Eye (tissue), 1 donor: ENCODE results near the gene FLNC.

Experiments
- DNase-seq: peaks from one replicate; pipeline ENCODE4 v3.0.0-alpha.2; 2015

Gene FLNC

DNA sequence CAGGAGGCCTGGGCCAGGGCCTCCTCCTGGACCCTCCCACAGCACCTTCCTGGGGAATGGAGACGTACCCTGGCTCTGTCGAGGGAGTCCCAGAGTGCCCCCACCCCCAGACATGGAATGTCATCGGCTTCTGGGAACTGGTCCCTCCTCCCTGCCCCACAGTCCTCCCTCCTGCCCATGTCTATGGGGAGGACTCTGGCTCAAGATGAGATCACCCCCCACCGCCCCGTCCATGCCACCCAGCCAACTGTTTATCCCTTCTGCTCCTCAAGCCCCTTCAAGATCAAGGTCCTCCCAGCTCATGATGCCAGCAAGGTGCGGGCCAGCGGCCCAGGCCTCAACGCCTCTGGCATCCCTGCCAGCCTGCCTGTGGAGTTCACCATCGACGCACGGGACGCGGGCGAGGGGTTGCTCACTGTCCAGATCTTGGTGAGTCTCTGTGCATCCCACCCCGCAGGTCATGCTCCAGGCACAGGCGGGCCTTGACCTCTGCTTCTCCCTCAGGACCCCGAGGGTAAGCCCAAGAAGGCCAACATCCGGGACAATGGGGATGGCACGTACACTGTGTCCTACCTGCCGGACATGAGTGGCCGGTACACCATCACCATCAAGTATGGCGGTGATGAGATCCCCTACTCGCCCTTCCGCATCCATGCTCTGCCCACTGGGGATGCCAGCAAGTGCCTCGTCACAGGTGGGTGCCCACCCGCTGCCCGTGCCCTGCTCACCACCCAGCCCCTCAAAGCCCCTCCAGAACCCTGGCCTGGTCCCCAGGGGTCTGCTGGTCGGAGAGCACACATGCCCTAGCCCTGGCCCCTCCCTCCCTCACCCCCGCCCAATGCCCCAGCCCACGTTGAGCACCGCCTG is 18.3 kb downstream of the FLNC start:
- no peak for DNase-seq

GRCh38 chr7:128849156-128849515 is 18.9 kb downstream of the FLNC start:
- DNase-seq: no peak

- DNase-seq: no peak
Observed at GRCh38 chr7:128849804-128850490, 19.7 kb downstream of the FLNC start.

GRCh38 chr7:128852537-128853254 is 22.5 kb downstream of the FLNC start:
- DNase-seq: no peak

DNA sequence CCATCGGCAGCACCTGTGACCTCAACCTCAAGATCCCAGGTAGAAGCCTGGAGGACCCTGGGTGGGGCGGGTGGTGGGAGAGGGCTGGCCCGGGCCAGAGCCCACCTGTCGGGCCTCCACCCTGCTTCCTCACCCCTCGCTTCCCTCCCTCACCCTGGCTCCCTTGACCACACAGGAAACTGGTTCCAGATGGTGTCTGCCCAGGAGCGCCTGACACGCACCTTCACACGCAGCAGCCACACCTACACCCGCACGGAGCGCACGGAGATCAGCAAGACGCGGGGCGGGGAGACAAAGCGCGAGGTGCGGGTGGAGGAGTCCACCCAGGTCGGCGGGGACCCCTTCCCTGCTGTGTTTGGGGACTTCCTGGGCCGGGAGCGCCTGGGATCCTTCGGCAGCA is 23.6 kb downstream of the FLNC start:
- no peak for DNase-seq

GRCh38 chr7:128854396-128854795 is 24.2 kb downstream of the FLNC start:
- DNase-seq: no peak

DNA sequence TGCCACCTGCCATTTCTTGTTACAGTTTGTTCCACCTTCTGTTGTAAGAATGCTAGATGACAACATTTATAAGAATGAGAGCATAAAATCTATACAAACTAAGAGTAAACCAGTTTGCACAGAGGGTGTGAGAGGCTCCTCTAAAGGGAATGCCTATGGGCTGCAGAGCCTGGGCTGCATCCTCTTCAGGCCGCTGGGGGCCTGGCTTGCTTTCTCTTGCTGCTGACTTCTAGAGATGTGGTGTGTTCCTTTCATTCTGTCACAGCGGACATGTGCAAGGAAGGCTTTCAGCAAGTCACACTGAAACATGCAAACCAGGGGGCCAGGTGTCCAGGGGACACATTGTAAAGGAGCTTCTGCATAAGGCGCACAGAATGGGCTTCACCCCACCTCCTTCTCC is 25.4 kb downstream of the FLNC start:
- no peak for DNase-seq

DNA sequence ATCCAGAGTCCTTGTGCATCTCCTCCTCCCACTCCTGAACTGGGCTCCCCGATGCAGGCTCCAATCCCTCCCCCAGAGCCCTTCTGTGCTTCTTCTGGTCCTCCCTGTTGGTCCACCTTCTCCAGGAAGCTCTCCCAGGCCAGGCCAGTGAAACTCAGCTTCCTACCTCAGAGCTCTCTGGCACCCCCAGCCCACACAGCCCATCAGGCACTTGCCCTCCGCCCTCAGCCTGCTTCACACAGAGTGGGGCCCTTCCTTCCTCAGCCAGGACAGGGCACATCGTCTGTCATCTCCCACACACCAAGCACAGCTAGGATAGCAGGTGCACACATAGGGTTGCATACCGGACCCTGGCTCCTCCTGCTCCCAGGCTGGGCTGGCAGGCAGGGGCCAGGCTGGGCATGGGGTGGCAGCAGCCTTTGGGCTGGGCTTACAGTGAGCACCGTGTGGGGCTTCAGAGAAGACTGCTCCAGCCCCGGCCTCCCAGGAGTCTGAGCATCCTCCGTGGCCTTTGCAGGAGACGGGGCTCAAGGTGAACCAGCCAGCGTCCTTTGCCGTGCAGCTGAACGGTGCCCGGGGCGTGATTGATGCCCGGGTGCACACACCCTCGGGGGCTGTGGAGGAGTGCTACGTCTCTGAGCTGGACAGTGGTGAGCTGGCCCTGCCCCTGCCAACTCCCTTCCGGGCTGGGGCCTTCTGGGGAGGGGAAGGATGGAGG is 26.0 kb downstream of the FLNC start:
- DNase-seq: no peak

- DNase-seq: no peak
Observed at GRCh38 chr7:128858380-128859231, 28.4 kb downstream of the FLNC start.

DNA sequence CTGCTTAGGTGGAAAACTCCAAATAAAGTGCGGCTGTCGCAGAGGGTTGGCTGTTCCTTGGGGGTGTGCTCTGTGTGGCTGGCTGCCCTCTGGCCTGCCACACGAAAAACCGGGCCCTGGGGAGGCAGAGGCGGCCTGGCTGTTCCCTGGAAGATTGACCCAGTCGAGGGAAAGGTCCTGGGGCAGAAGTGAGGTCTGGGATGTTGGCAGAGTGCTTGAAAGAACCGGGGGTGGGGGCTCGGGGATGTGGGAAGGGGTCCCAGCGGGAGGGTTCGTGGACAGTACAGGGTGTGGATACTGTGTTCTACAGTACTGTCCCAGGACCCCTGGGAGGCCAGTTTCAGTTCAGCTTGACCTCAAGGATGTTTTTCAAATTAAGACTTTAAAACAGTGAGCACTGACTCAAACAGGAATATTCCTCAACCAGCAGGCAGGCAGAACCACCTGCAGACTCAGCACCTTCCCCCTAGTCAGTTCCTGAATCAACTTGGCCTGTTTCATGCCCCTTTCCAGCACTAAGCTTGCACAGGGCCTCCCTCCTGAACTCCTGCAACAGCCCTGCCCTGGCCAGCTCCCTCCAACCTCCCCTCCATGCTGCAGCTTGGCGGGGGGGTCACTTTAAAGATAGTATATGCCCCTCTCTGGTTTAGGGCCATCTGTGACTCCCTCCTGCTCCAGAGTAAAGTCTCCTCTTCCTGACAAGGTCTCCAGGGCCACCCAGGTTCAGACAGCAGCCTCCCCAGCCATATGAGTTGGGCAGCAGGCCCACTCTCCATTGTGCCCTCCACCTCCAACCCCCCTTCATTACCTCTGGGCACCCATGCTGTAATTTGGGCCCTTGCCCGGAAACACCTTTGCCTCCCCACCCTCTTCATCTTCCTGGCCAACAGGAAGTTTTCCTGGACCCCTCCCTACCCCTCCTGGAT is 29.3 kb downstream of the FLNC start:
- no peak for DNase-seq

DNA sequence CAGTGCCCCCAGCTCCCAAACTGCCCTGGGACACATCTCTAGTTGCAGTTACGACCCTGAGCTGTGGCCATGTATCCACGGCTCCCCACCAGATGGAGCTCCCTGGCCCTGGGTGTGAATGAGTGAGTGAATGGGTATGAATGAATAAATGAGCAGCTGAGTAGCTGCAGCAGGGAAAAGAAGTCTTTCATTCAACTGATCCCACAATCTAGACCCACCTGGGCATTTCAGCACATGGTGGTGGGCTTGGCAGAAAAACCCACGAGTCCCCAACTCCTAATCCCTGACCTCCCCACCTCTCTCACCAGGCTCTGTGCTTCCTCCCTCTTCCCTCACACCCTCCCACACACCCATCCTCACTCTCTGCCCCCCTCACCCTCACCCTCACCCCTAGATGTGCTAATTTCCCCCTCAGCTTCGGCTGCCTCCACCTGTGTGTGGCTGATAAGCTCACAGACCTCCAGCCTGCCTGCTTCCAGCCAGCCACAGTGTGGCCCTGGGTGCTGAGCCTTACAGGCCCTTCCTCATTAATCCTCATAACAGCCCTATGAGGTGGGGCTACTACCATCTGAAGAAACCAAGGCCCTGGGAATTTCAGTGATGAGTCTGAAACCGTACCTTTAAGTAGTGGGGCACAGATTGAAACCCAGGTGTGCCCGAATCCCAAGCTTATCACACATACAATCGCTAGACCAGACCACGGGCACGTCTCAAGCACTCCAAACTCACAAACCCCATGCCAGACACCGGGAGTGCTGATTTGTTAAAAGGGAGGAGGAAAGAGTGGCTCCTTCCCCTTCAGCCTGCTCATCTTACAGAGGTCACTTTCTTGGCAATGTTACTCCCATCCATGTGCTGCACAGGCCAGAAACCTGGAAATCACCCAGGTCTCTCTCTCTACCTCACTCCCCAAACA is 30.2 kb downstream of the FLNC start:
- no peak for DNase-seq

DNA sequence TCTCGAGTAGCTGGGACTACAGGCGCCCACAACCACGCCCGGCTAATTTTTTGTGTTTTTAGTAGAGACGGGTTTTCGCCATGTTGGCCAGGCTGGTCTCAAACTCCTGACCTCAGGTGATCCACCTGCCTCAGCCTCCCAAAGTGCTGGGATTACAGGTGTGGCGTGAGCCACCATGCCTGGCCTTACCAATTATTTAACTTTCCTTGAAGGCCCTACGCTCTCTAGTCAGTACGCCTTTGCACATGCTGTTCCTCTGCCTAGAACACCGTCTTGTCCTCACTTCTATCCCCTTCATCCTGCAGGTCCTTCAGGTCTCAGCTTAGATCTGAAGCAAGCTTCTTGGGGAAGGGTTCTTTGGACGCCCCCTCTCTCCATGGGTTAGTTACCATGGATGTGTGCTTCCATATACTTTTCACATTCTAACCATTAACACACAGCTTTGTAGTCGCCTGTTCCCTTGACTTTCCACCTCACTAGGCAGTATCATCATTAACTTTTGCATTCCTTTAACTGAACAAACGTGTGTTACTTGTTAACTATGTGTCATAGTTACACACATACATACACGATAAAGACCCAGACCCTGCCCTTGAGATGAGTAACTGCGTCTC is 31.9 kb downstream of the FLNC start:
- DNase-seq: no peak

DNA sequence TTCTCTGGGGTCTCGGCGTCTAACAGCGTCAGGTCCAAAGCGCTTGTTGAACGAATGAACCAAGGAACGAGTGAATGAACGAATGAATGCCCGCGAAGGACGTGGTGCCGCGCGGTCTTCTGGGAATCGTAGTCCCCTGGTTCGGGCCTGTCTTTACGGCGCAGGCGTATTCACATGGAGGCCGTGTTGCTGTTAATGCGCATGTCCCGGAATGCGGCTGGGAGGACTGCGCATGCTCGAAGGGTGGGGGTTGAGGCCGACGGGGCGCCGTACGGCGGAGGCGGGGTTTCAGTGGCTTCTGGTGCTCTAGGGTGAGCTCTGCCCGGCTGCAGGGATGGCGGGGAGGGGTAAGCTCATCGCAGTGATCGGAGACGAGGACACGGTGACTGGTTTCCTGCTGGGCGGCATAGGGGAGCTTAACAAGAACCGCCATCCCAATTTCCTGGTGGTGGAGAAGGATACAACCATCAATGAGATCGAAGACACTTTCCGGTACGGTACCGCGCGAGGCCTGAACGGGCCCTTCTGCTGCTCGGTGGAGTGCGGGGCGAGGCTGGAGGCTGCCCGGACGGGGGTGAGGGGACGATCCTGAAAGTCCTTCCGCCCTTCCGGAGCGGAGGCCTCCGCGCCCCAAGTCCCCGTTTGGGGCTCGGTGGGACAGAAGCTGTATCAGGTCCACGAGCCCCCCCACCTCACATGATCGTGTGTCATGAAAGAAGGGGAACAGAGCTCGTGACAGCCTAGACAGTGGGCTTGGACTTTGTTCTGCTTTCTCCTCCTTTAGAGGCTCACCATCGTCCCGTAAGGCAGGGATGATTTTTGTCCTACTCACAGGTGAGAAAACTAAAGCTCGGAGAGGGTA is 32.6 kb downstream of the FLNC start, which contains the start of gene ATP6V1F:
Gene ATP6V1F, plus strand, starts transcription at position 286 of the 862 bp plus-strand sequence. Its CDS starts 49 bp downstream, at position 335.
- DNase-seq: peak; percentile 100

DNA sequence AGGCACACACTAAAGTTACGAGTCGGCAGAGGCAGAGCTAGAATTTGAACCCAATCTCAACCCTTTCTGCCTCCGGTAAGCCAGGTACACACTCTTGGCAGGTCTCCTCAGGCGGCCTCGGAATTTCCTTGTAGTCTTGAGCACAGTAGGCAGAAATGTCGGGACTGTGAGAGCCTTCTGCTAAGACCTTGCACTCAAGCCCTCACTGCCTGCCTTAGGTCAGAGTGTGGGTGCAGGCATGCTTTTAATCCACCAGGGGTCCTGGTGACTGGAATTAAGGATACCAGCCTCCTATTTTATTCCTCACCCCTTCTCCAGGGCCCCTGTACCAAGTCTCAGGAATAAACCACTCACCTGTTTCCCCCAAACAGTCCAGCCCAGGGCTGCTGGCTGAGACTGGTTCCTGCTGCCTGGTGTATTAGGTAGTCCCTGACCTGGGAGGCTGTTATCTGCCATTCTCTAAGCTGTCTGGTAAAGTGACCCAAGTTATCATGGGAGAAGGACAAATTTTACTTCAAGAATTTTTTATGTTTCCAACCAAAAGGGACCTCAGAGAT is 33.3 kb downstream of the FLNC start:
- peak; percentile 77 for DNase-seq

DNA sequence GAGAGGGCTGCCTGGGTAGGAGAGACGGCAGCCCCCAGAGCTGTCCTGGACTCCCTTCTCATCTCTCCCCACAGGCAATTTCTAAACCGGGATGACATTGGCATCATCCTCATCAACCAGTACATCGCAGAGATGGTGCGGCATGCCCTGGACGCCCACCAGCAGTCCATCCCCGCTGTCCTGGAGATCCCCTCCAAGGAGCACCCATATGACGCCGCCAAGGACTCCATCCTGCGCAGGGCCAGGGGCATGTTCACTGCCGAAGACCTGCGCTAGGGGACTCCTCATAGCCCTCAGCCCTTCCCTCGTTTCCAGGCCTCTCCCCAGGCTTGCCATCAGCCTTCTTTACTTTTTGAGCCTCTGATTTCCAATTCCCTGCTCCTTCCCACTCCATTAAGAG is 35.1 kb downstream of the FLNC start:
- DNase-seq: no peak

DNA sequence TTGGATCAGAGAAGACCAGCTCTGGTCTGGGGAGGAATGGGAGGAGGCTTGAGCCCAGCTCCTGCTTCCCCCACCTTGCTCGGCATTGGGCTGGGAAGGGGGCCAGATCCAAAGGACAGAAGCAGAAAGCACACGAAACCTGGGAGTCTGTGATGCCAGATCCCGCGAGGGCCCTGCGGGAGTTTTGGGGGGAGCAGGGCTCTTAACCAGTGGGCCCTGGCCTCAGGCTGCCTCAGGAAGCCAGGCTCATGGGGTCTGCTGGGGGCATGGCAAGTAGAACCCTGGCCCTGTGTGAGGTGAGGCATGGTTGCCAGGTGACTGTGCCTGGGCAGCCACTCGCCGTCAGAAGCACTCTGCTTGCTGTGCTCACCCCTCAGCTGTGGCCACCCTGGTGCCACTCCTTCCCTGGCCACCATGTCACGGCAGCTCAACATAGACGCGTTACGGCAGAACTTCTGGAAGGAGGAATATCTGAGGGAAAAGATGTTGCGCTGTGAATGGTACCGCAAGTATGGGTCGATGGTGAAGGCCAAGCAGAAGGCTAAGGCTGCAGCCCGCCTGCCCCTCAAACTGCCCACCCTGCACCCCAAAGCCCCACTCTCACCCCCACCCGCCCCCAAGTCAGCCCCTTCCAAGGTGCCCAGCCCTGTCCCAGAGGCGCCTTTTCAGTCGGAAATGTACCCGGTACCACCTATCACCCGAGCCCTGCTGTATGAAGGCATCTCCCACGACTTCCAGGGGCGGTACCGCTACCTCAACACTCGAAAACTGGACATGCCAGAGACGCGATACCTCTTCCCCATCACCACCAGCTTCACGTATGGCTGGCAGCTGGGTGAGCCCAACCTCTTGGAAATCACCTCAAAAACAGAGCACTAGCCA is 36.0 kb downstream of the FLNC start:
- DNase-seq: no peak

GRCh38 chr7:128867241-128867640 is 37.0 kb downstream of the FLNC start:
- no peak for DNase-seq
